Peyer's patch (tissue), 4 donors: ENCODE results near the gene LRTM2. TPM values are rescaled to one million over a fixed set of nuclear protein-coding genes. Genes with fewer than 3 reads are reported as not detected.

Source experiments
- DNase-seq, 3 donors: peaks; one replicate each; pipeline ENCODE4 v3.0.0-alpha.2; 2017 to 2019
- H3K27ac ChIP-seq, 4 donors: fragments of 200-600 bp; sonication (generic); one replicate each; pipeline ENCODE4 v1.5.1; 2016 to 2019
- H3K27me3 ChIP-seq, 2 donors: fragments of 200-600 bp; sonication (generic); one replicate each; pipeline ENCODE4 v1.5.1; 2019
- H3K36me3 ChIP-seq, 3 donors: fragments of 200-600 bp; sonication (generic); one replicate each; pipeline ENCODE4 v1.5.1; 2016 to 2019
- H3K4me1 ChIP-seq, 4 donors: fragments of 200-600 bp; sonication (generic); one replicate each; pipeline ENCODE4 v1.5.1; 2016 to 2019
- H3K4me3 ChIP-seq, 4 donors: fragments of 200-600 bp; sonication (generic); 1 replicate in 3 of 4; 2 replicates in 1 of 4; pipeline ENCODE4 v1.5.1; 2016 to 2019; ENCODE audit warnings: mild to moderate bottlenecking in 1 of 4
- H3K9me3 ChIP-seq, 4 donors: fragments of 200-600 bp; sonication (generic); one replicate each; pipeline ENCODE4 v1.5.1; 2016 to 2019; ENCODE audit warnings: mild to moderate bottlenecking in 1 of 4
- CTCF ChIP-seq, 6 experiments: fragments of 450-650 bp in 4 of 6; fragments of 200-600 bp in 2 of 6; sonication (generic) in 1 of 6; IDR thresholded peaks; one replicate each; pipeline ENCODE4 v1.5.1; 2017 to 2019; ENCODE audit warnings: antibody characterized with exemption in 6 of 6, mild to moderate bottlenecking in 3 of 6, moderate library complexity in 1 of 6
- POLR2A ChIP-seq, 2 donors: fragments of 450-650 bp; IDR thresholded peaks; one replicate each; pipeline ENCODE4 v1.5.1; 2017; ENCODE audit warnings: antibody characterized with exemption in 2 of 2, mild to moderate bottlenecking in 2 of 2, moderate library complexity in 2 of 2
- total RNA-seq, 4 donors: library from RNA; depleted of rRNA; stranded (reverse); fragments of >200 nt; gene quantifications; one replicate each; pipeline ENCODE4 v1.1.0, GENCODE V29; 2016

The LRTM2 gene
- total RNA-seq, 4 donors from 2014 or later: not detected

GRCh38 chr12:1843641-1844005, 23.3 kb downstream of the LRTM2 start:
- TF ChIP-seq POLR2A (IDR thresholded peaks at IDR 0.05) (no peak), CTCF (IDR thresholded peaks at IDR 0.05) (no peak)
- Histone ChIP-seq H3K27ac (no peak overlapping the region), H3K4me1 (no peaks in the 10 kb centered on the region), H3K4me3 (no peak overlapping the region), H3K9me3 (no peaks in the 10 kb centered on the region), H3K36me3 (no peaks in the 10 kb centered on the region), H3K27me3 (no peaks in the 10 kb centered on the region)
- DNase-seq: no peak

- no peak for TF ChIP-seq CTCF (IDR thresholded peaks at IDR 0.05)
- no peak for TF ChIP-seq POLR2A (IDR thresholded peaks at IDR 0.05)
- H3K27ac ChIP-seq: no peak overlapping the region
- DNase-seq: no peak
These were observed 23.9 kb downstream of the LRTM2 start for GRCh38 chr12:1844223-1844622.

GRCh38 chr12:1844661-1845409, 24.5 kb downstream of the LRTM2 start:
- TF ChIP-seq CTCF (IDR thresholded peaks at IDR 0.05) (no peak), POLR2A (IDR thresholded peaks at IDR 0.05) (no peak)
- no peaks in the 10 kb centered on the region for H3K9me3 ChIP-seq
- H3K27ac ChIP-seq: no peak overlapping the region
- no peaks in the 10 kb centered on the region for H3K4me1 ChIP-seq
- DNase-seq: no peak
- no peaks in the 10 kb centered on the region for H3K36me3 ChIP-seq
- no peaks in the 10 kb centered on the region for H3K27me3 ChIP-seq
- H3K4me3 ChIP-seq: no peak overlapping the region

More at GRCh38 chr12:1844223-1844622, 23.9 kb downstream of the LRTM2 start:
- no peaks in the 10 kb centered on the region for H3K36me3 ChIP-seq
- no peaks in the 10 kb centered on the region for H3K27me3 ChIP-seq
- H3K4me1 ChIP-seq: no peaks in the 10 kb centered on the region
- no peaks in the 10 kb centered on the region for H3K9me3 ChIP-seq
- H3K4me3 ChIP-seq: no peak overlapping the region

- peak in 1 of 3 donors; percentile 32 for DNase-seq
- Histone ChIP-seq H3K9me3 (no peaks in the 10 kb centered on the region), H3K36me3 (no peaks in the 10 kb centered on the region), H3K4me3 (no peak overlapping the region), H3K27me3 (no peaks in the 10 kb centered on the region), H3K27ac (no peak overlapping the region), H3K4me1 (no peaks in the 10 kb centered on the region)
- no peak for TF ChIP-seq POLR2A (IDR thresholded peaks at IDR 0.05)
- TF ChIP-seq CTCF (IDR thresholded peaks at IDR 0.05): no peak
These were observed 25.1 kb downstream of the LRTM2 start for GRCh38 chr12:1845427-1845826.

GRCh38 chr12:1845886-1846285, 25.5 kb downstream of the LRTM2 start:
- no peaks in the 10 kb centered on the region for H3K36me3 ChIP-seq
- peak in 1 of 3 donors; percentile 35 for DNase-seq
- no peaks in the 10 kb centered on the region for H3K4me1 ChIP-seq
- no peak overlapping the region for H3K4me3 ChIP-seq
- no peak overlapping the region for H3K27ac ChIP-seq
- no peaks in the 10 kb centered on the region for H3K9me3 ChIP-seq
- no peaks in the 10 kb centered on the region for H3K27me3 ChIP-seq
- TF ChIP-seq CTCF (IDR thresholded peaks at IDR 0.05): no peak
- TF ChIP-seq POLR2A (IDR thresholded peaks at IDR 0.05): no peak
